SK-N-SH treated with all-trans-retinoic acid at 6 μM for 48 hours (cell line): ENCODE measurements around the gene PAFAH1B2.

Experiments
- ARNTL ChIP-seq: fragments of 450-650 bp; formaldehyde crosslinking; IDR thresholded peaks from 2 replicates; pipeline ENCODE4 v1.5.0; 2020; ENCODE audit warnings: low read depth, mild to moderate bottlenecking, moderate library complexity, borderline replicate concordance
- GLIS3 ChIP-seq: fragments of 250-450 bp; sonication (Bioruptor Pico); IDR thresholded peaks from 2 replicates; pipeline ENCODE4 v1.5.0; 2020; ENCODE audit warnings: mild to moderate bottlenecking, moderate library complexity
- ISL1 ChIP-seq: fragments of 250-450 bp; sonication (Bioruptor Pico); IDR thresholded peaks from 2 replicates; pipeline ENCODE4 v2.1.2; 2022; ENCODE audit warnings: mild to moderate bottlenecking, moderate library complexity
- OSR1 ChIP-seq: fragments of 250-450 bp; sonication (Bioruptor Pico); IDR thresholded peaks from 2 replicates; pipeline ENCODE4 v1.8.0; 2022; ENCODE audit warnings: moderate library complexity, mild to moderate bottlenecking, inconsistent platforms
- ZFP3 ChIP-seq: fragments of 250-450 bp; sonication (Bioruptor Pico); IDR thresholded peaks from 2 replicates; pipeline ENCODE4 v1.5.0; 2020; ENCODE audit warnings: mild to moderate bottlenecking, moderate library complexity
- TF ChIP-seq, protein P1 (sequence below): fragments of 250-450 bp; sonication (Bioruptor Pico); IDR thresholded peaks from 2 replicates; pipeline ENCODE4 v1.8.0; 2020; ENCODE audit warnings: mild to moderate bottlenecking, moderate library complexity, borderline replicate concordance
- TF ChIP-seq, protein P2 (sequence below): fragments of 250-450 bp; sonication (Bioruptor Pico); IDR thresholded peaks from 2 replicates; pipeline ENCODE4 v1.5.1; 2021; ENCODE audit warnings: mild to moderate bottlenecking, moderate library complexity
- TF ChIP-seq, protein P3 (sequence below): fragments of 250-450 bp; sonication (Bioruptor Pico); IDR thresholded peaks from 2 replicates; pipeline ENCODE4 v1.5.0; 2020; ENCODE audit warnings: mild to moderate bottlenecking, moderate library complexity

DNA sequence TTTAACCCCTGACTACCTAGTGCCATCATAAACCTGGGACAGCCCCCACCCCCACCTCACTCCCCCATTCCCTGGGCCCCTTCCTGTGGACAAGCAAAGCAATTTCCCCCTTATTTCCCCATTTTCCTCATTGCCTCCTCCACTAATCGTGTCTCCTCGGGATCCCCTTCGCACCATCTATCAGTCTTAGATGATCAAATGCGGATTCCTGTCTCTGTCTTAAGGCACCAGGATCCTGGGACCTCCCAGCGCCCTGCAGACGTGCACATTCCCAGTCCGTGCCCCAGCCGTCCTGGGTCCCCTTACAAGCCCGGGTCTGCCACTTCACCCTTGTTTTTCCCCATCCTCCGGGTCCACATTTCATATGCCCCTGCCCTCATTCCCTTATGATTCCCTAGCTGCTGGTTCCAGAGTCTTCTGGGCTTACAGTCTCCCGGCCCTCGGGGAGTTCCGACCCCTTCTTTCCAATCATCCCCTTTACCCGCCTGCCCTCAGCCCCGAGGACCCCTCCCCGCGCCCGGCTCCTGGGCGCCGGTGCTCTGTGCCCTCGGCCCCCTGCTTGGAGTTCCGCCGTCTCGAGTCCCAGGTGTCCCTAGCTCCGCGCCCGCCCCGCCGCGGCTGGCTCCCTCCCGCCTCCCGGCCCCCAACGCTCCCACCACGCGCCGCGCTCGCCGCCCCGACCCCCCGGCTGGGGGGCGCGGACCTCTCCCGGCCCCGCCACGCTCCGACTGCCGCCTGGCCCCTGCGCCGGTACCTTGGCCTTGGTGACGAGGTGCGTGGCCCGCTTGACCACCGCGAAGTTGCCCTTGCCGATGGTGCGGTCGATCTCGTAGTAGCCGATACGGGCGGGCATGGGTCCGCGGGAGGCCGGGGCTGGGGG lies 46.5 kb upstream of the PAFAH1B2 start:
- TF ChIP-seq ZFP3 (CRISPR knock-in tag) (no peak), OSR1 (CRISPR knock-in tag) (no peak), GLIS3 (no peak), ISL1 (no peak), ARNTL (CRISPR knock-in tag) (no peak)
- TF ChIP-seq, protein P1, sequence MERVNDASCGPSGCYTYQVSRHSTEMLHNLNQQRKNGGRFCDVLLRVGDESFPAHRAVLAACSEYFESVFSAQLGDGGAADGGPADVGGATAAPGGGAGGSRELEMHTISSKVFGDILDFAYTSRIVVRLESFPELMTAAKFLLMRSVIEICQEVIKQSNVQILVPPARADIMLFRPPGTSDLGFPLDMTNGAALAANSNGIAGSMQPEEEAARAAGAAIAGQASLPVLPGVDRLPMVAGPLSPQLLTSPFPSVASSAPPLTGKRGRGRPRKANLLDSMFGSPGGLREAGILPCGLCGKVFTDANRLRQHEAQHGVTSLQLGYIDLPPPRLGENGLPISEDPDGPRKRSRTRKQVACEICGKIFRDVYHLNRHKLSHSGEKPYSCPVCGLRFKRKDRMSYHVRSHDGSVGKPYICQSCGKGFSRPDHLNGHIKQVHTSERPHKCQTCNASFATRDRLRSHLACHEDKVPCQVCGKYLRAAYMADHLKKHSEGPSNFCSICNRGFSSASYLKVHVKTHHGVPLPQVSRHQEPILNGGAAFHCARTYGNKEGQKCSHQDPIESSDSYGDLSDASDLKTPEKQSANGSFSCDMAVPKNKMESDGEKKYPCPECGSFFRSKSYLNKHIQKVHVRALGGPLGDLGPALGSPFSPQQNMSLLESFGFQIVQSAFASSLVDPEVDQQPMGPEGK (CRISPR knock-in tag): no peak
- TF ChIP-seq, protein P2, sequence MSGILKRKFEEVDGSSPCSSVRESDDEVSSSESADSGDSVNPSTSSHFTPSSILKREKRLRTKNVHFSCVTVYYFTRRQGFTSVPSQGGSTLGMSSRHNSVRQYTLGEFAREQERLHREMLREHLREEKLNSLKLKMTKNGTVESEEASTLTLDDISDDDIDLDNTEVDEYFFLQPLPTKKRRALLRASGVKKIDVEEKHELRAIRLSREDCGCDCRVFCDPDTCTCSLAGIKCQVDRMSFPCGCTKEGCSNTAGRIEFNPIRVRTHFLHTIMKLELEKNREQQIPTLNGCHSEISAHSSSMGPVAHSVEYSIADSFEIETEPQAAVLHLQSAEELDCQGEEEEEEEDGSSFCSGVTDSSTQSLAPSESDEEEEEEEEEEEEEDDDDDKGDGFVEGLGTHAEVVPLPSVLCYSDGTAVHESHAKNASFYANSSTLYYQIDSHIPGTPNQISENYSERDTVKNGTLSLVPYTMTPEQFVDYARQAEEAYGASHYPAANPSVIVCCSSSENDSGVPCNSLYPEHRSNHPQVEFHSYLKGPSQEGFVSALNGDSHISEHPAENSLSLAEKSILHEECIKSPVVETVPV (CRISPR knock-in tag): no peak
- TF ChIP-seq, protein P3, sequence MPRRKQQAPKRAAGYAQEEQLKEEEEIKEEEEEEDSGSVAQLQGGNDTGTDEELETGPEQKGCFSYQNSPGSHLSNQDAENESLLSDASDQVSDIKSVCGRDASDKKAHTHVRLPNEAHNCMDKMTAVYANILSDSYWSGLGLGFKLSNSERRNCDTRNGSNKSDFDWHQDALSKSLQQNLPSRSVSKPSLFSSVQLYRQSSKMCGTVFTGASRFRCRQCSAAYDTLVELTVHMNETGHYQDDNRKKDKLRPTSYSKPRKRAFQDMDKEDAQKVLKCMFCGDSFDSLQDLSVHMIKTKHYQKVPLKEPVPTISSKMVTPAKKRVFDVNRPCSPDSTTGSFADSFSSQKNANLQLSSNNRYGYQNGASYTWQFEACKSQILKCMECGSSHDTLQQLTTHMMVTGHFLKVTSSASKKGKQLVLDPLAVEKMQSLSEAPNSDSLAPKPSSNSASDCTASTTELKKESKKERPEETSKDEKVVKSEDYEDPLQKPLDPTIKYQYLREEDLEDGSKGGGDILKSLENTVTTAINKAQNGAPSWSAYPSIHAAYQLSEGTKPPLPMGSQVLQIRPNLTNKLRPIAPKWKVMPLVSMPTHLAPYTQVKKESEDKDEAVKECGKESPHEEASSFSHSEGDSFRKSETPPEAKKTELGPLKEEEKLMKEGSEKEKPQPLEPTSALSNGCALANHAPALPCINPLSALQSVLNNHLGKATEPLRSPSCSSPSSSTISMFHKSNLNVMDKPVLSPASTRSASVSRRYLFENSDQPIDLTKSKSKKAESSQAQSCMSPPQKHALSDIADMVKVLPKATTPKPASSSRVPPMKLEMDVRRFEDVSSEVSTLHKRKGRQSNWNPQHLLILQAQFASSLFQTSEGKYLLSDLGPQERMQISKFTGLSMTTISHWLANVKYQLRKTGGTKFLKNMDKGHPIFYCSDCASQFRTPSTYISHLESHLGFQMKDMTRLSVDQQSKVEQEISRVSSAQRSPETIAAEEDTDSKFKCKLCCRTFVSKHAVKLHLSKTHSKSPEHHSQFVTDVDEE (CRISPR knock-in tag): no peak
